GM21825 (cell line): Measurements from ENCODE around the gene SLC7A5.

Experiments used
- ATAC-seq: cut with Tn5 transposase; IDR thresholded peaks from one replicate; pipeline ENCODE4 v1.9.1; 2021; ENCODE audit warnings: mild to moderate bottlenecking, moderate library complexity; ENCODE audit not compliant: unreplicated experiment

The SLC7A5 gene

DNA sequence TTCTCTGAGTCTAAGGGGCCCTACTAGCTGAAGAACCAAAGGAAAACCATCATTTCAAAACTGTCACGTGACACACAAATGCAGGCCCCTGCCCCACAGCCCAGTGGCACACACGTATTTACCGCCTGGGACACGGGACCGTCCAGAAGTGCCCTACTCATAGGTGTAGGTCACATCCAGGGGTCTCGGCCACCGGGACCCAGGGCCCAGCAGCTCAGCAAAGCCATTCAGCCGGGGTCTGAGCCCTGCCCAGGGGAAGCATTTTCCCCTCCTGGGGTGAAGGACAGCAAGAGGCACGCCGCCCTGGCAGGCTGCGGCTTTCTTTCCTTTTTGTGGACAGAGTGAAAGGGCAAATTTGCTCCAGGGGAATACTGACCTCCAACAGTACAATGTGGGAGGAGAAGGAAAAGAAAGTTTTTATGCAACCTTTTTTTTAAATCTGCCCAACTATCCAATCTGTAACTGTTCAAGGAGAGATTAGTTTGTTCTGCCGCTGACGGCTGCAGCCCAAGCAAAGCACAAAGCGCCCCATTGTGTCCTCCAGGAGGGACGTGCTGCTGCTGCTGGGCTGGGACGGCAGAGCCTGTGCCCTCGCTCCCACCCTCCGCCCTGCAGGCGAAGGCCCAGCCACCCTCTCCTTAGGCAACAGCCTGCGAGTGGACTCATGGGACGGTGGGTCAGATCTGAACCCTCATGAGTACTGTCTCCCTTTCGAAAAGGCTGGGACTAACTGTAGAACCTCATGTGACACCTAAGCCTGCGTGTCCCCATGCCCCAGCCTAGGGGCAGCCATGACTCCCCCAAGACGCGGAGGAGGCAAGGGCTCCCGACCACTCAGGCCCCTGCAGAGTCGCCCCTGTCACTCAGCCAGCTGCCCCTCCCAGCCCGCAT, 21.3 kb downstream of the SLC7A5 start:
- no peak for ATAC-seq

DNA sequence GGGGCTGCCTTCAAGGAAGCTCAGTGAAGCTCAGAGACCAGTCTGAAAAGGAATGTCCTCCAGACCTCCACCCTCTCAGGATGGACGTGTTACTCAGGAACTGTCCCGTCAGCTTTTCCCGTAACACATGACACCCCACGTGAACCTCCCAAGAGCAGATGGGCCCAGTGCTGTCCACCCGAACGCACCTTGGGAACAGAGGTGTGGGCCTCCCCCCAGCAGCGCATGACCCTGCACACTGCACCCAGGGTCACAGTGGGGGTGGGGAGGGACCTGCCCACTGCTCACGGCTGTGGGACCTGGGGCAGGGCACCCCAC, 21.9 kb downstream of the SLC7A5 start:
- ATAC-seq, result no peak

GRCh38 chr16:87846705-87847466, 22.4 kb downstream of the SLC7A5 start:
- ATAC-seq, result no peak

- ATAC-seq, result no peak
Observed at GRCh38 chr16:87845807-87846619, 23.3 kb downstream of the SLC7A5 start.

- ATAC-seq, result no peak
Observed at GRCh38 chr16:87845213-87845612, 24.1 kb downstream of the SLC7A5 start.

DNA sequence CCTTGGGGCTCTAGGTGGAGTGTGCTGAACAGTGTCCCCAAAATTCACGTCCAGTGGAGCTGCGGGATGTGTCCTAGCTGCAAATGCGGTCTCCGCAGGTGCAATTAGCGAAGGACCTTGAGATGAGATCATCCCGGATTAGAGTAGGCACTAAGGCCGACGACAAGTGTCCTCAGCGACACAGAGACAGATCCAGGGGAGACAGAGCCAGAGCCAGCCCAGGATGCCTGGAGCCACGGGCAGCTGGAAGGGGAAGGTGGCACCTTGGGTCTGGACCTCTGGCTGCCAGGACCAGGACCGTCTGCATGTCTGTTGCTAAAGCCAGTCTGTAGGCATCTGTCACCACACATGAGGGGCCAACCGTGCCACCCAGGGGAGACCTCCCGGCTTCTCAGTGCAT, 24.5 kb downstream of the SLC7A5 start:
- ATAC-seq, result no peak

GRCh38 chr16:87844120-87844733, 25.1 kb downstream of the SLC7A5 start:
- ATAC-seq, result no peak

GRCh38 chr16:87843678-87844105, 25.6 kb downstream of the SLC7A5 start:
- no peak for ATAC-seq

DNA sequence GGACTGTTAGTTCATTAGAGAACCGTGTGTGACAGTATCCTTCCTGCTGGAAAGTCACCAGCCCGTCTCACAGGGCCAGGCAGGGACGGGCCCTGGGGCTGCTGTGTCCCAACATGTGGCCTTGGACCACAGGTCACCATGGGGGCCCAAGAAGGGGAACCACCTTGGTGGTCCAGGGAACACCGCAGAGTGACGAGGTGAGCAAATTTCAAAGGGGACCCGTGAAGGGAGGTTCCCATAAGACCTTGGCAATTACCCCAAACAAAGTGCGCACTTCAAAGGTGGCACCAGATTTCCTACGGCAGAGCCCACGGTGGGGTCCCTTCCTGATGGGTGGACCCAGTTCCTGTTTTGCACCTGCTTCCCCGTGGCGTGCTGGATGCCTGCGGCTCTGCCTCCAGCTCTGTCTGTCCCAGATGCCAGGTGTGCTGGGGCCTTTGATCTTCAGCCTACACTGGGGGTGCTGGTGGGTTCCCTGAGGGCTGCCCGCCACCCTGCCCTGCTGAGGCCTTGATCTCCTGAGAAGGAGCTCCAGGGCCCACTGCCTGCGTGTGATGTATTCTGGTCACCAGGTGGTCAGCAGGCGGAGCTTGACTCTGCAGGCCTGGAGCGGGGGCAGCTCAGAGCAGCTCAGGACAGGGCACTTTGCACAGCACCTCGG, 27.0 kb downstream of the SLC7A5 start:
- ATAC-seq, result no peak

DNA sequence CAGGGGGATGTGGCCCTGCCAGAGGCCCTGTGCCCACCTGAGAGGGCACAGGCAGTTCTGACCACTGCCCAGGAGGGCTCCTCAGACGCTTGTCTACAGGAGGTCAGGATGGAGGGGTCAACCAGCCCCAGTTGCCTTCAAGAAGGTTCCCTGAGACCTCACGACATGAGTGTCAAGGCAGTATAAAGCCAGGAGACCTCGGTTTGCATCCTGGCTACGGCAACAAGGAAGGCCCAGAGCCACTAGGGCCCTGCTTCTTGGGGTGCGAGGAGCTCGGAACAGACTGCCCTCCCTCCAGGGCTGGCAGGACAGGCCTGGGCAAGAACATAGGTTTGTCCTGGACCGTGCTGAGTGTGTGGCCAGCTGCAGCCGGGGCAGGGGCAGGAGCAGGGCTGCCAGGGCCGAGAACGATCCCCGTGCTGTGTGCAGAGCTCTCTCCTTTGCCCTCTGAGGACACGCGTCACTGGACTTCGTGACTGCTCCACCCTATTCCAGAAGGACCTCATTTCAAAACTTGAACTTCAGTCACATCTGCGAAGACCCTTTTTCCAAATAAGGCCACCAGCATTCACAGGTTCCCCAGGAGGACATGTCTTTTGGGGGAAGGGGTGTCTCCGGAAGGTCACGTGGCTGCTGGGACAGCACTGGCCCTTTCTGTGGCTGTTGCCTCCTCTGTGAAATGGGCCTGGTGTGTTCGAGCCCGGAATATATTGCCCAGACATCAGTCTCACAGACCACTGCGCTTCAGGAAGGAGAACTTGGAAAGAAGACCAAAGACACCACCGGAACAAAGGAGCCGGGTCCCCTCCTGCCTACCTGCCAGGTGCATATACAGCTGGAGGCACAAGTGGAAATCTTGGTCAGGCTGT, 27.7 kb downstream of the SLC7A5 start:
- no peak for ATAC-seq

GRCh38 chr16:87840271-87840978, 28.9 kb downstream of the SLC7A5 start:
- no peak for ATAC-seq

- no peak for ATAC-seq
Observed at GRCh38 chr16:87839542-87840270, 29.6 kb downstream of the SLC7A5 start.

- no peak for ATAC-seq
Observed at GRCh38 chr16:87838643-87839541, 30.4 kb downstream of the SLC7A5 start.

DNA sequence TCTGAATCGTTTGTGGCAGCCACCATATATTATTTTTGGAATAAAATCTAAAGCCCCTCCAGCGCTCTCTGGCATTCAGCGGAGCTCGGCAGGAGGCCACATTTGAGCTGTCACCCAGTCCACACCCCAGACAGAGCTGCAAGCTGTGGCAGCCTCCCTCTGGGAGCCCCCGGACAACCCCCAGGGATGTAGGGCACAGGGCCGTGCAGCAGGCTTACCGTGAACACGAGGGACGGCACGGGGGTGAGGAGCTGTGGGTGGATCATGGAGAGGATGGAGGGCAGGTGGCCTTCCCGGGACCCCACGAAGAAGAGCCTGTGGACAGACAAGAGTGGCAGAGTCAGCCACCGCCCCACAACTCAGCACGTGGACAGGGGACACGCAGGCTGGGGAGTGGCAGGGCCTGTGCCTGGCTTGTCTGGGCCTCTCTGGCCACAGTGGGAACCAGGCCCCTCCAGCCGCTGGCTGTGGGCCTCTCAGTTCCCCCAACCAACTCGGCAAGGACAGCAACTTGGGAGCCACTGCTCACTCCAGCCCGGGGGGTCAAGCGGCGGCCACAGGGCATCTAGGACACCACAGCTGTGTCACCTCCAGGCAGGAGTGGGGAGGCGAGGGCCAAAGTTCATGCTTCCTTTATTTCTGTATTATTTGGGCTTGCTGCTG, 31.5 kb downstream of the SLC7A5 start:
- ATAC-seq, result no peak

DNA sequence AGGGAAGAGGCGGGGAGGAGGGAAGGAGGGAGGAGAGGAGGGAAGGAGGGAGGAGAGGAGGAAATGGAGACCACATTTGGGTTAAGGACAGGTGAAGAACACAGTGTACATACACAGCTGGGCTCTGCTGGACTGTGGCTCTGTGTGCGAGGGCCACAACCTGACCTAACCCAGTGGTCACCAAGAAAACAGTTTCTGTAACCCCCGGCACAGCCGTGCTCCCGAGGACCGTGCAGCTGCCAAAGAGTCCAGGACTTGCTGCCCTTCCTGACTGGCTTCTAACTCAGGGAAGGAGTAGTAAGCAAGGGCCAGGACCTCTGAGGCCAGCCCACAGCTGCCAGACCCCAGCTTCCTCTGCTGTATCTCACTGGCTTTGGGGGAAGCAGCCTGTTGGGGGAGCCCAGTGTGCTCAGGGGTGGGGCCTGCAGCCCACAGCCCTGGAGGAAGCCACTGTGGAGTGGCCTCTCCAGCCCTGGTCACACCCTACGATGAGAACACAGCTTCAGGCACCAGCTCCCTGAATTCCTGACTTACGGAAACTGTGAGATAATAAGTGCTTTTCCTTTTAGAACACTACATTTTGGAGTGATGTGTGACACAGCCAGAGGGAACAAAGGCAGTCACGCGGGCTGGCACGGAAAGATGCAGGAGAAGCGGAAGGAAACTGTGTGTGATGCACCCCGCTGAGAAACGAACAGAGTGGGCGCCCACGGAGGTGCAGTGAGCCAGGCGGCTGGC, 32.3 kb downstream of the SLC7A5 start:
- no peak for ATAC-seq

DNA sequence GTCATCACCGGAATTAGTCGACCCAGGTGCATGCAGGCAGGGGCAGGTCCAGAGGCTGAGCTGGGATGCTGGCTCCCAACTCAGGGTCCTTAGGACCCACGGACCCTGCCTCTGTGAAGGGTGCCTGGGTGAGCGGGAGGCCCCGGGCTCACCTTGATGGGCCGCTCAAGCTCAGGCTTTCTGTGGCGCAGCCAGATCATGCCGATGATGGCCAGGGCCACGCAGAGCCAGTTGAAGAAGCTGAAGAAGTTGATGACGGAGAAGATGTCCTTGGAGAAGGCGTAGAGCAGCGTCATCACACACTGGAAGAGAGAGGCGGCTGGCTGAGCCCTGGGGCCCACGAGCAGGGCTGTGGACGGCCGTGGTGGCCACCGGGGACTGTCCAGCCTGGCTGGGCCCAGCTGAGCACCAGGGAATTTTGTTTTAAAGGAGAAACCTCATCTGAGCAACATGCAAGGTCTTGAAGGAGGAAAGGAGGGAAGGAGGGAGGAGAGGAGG, 32.9 kb downstream of the SLC7A5 start:
- ATAC-seq, result no peak
